Stimulated activated CD8-positive, alpha-beta memory T cell treated with anti-CD3 and anti-CD28 coated beads, Interleukin-12 subunit alpha, Interleukin-12 subunit beta, amount 100 ng/mL, for 24 hours (primary cell): ENCODE measurements around the gene MAGEB18.

ENCODE experiments used
- DNase-seq: peaks from one replicate; pipeline ENCODE4 v3.0.0-alpha.2; 2020; ENCODE audit errors: extremely low read depth

Gene MAGEB18

GRCh38 chrX:26138274-26138673 is at the start of gene MAGEB18:
MAGEB18 (plus strand) TSS chrX:26138343; CDS start chrX:26138986, 643 bp downstream.
- DNase-seq: no peak

- no peak for DNase-seq
These were observed 37.7 kb upstream of the MAGEB18 start for GRCh38 chrX:26100421-26100920.

- DNase-seq: no peak
These were observed 29.0 kb upstream of the MAGEB18 start for GRCh38 chrX:26109142-26109541.

DNA sequence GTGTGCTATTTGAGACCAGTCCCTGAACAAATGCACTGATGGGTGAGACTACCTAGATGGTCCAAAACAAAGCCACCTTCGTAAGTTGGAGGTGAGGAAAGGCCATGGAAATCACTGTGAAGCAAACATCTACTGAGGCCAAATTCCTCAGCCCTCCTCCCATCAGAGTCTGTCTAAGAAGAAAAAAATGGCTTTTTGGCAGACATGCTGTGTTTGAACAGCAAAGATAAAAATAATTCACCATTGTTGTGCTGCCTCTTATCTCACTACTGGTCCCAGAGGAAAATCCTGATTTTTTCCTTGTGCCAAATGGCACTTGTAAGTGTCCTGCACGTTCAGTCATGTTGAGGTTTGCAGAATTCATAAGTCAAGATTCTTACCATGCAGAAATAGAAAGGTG is 7.9 kb downstream of the MAGEB18 start:
- DNase-seq: no peak

- no peak for DNase-seq
These were observed 22.2 kb downstream of the MAGEB18 start, which contains the start of gene MAGEB6B for GRCh38 chrX:26160301-26160700. MAGEB6B (plus strand) TSS chrX:26160601; CDS start chrX:26160601, 0 bp downstream.
